ENCODE measurements around the gene ZC3H7A. TPM values are rescaled to one million over a fixed set of nuclear protein-coding genes. Genes with fewer than 3 reads are reported as not detected.
"Not testable (repeated sequence)": the region's sequence is repeated elsewhere in the genome, so short reads cannot be mapped to it uniquely, and the experiment has no call there.

ZC3H7A gene
- total RNA-seq, 4 donors from 2014 or later = 32.7 to 65.8 (median 41.9) TPM

GRCh38 chr16:11836650-11837244 lies 39.7 kb upstream of the ZC3H7A start:
- H3K36me3 ChIP-seq = peaks cover 58% of the 10 kb centered on the region
- TF ChIP-seq POLR2A (IDR thresholded peaks at IDR 0.05) = no peak
- no peak for TF ChIP-seq POLR2AphosphoS5 (IDR thresholded peaks at IDR 0.05)
- TF ChIP-seq EP300 (IDR thresholded peaks at IDR 0.05) = no peak
- TF ChIP-seq CTCF (IDR thresholded peaks at IDR 0.05) = no peak
- H3K4me1 ChIP-seq = peaks cover 15% of the 10 kb centered on the region
- DNase-seq (ENCODE audit: low spot score in 2 of 2) = peak; percentile 15 to 21
- WGBS = 83% methylated on average over 7 of the region's 7 CpGs
- no peaks in the 10 kb centered on the region for H3K27me3 ChIP-seq
- H3K4me3 ChIP-seq = no peak overlapping the region
- H3K9me3 ChIP-seq = no peaks in the 10 kb centered on the region
- no peak overlapping the region for H3K27ac ChIP-seq

GRCh38 chr16:11835891-11836649 lies 39.0 kb upstream of the ZC3H7A start:
- no peak for TF ChIP-seq POLR2AphosphoS5 (IDR thresholded peaks at IDR 0.05)
- no peak for TF ChIP-seq EP300 (IDR thresholded peaks at IDR 0.05)
- no peak for TF ChIP-seq CTCF (IDR thresholded peaks at IDR 0.05)
- no peak for TF ChIP-seq POLR2A (IDR thresholded peaks at IDR 0.05)
- peak; percentile 12 to 17 for DNase-seq (ENCODE audit: low spot score in 2 of 2)
- 53% methylated on average over 9 of the region's 9 CpGs for WGBS
- Histone ChIP-seq H3K4me3 (no peak overlapping the region), H3K27me3 (no peaks in the 10 kb centered on the region), H3K36me3 (peaks cover 51% of the 10 kb centered on the region), H3K9me3 (no peaks in the 10 kb centered on the region), H3K4me1 (peaks cover 15% of the 10 kb centered on the region), H3K27ac (no peak overlapping the region)

- Histone ChIP-seq H3K36me3 (peaks cover 43% of the 10 kb centered on the region), H3K4me3 (no peak overlapping the region), H3K9me3 (no peaks in the 10 kb centered on the region), H3K4me1 (peaks cover 15% of the 10 kb centered on the region), H3K27me3 (no peaks in the 10 kb centered on the region), H3K27ac (no peak overlapping the region)
- TF ChIP-seq EP300 (IDR thresholded peaks at IDR 0.05) (no peak), CTCF (IDR thresholded peaks at IDR 0.05) (no peak), POLR2AphosphoS5 (IDR thresholded peaks at IDR 0.05) (no peak)
- WGBS = 67% methylated on average over 4 of the region's 4 CpGs
- DNase-seq (ENCODE audit: low spot score in 2 of 2) = no peak
These were observed 38.3 kb upstream of the ZC3H7A start for GRCh38 chr16:11835309-11835708.

GRCh38 chr16:11833951-11834695 lies 37.1 kb upstream of the ZC3H7A start:
- H3K27ac ChIP-seq = peak overlapping the region; percentile 1
- DNase-seq (ENCODE audit: low spot score in 2 of 2) = no peak
- H3K9me3 ChIP-seq = no peaks in the 10 kb centered on the region
- peaks cover 31% of the 10 kb centered on the region for H3K36me3 ChIP-seq
- no peak overlapping the region for H3K4me3 ChIP-seq
- no peak for TF ChIP-seq POLR2AphosphoS5 (IDR thresholded peaks at IDR 0.05)
- no peak for TF ChIP-seq POLR2A (IDR thresholded peaks at IDR 0.05)
- TF ChIP-seq EP300 (IDR thresholded peaks at IDR 0.05) = no peak
- no peak for TF ChIP-seq CTCF (IDR thresholded peaks at IDR 0.05)
- WGBS = 58% methylated on average over 6 of the region's 6 CpGs
- H3K27me3 ChIP-seq = no peaks in the 10 kb centered on the region
- H3K4me1 ChIP-seq = peaks cover 15% of the 10 kb centered on the region

- Histone ChIP-seq H3K36me3 (no peaks in the 10 kb centered on the region), H3K4me3 (no peak overlapping the region), H3K27ac (no peak overlapping the region), H3K9me3 (no peaks in the 10 kb centered on the region), H3K27me3 (no peaks in the 10 kb centered on the region), H3K4me1 (peaks cover 9% of the 10 kb centered on the region)
- DNase-seq (ENCODE audit: low spot score in 2 of 2) = no peak
- 83% methylated on average over 5 of the region's 5 CpGs for WGBS
- TF ChIP-seq POLR2AphosphoS5 (IDR thresholded peaks at IDR 0.05) (no peak), CTCF (IDR thresholded peaks at IDR 0.05) (no peak), EP300 (IDR thresholded peaks at IDR 0.05) (no peak), POLR2A (IDR thresholded peaks at IDR 0.05) (no peak)
These were observed 31.6 kb upstream of the ZC3H7A start for GRCh38 chr16:11828696-11829095.

GRCh38 chr16:11825520-11826165 lies 28.6 kb upstream of the ZC3H7A start:
- H3K36me3 ChIP-seq; H3K27me3 ChIP-seq; H3K27ac ChIP-seq; H3K4me3 ChIP-seq; H3K9me3 ChIP-seq; DNase-seq (ENCODE audit: low spot score in 2 of 2); H3K4me1 ChIP-seq: not testable (repeated sequence)
- WGBS = 97% methylated on average over 13 of the region's 13 CpGs

Measured in suprapubic skin (tissue), 4 donors.